ENCODE results near the gene SLC35B3. TPM values are rescaled to one million over a fixed set of nuclear protein-coding genes. Genes with fewer than 3 reads are reported as not detected.
A peak's percentile ranks its signal among the peaks of the same experiment; 100 is the strongest.
"Not testable (repeated sequence)": the region's sequence is repeated elsewhere in the genome, so short reads cannot be mapped to it uniquely, and the experiment has no call there.

SLC35B3 gene
- total RNA-seq, 1 donor from 2014 or later = 13.3 TPM

DNA sequence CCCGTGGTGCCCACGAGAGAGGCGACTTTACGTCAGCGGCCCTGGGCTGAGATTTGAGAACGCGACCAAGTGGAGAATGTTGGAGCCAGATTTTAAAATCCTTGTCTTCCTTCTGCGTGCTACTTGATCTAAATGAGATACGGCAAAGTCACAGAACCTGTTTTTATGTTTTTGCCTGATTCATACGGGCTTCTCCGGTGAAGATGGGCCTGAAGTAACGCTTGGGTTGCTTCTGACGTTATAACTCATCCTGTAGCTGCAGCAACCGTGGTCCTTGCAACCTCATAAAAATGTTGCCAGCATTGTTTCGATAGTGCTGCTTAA is 462 bp upstream of the SLC35B3 start:
- Mint-ChIP-seq H3K9me3 (no peaks in the 10 kb centered on the region), H3K4me3 (peak overlapping the region; percentile 95), H3K27me3 (no peaks in the 10 kb centered on the region), H3K36me3 (ENCODE audit: low read depth) (peaks cover 16% of the 10 kb centered on the region), H3K27ac (peak overlapping the region; percentile 95), H3K4me1 (peaks cover 42% of the 10 kb centered on the region)
- TF ChIP-seq, protein P1, sequence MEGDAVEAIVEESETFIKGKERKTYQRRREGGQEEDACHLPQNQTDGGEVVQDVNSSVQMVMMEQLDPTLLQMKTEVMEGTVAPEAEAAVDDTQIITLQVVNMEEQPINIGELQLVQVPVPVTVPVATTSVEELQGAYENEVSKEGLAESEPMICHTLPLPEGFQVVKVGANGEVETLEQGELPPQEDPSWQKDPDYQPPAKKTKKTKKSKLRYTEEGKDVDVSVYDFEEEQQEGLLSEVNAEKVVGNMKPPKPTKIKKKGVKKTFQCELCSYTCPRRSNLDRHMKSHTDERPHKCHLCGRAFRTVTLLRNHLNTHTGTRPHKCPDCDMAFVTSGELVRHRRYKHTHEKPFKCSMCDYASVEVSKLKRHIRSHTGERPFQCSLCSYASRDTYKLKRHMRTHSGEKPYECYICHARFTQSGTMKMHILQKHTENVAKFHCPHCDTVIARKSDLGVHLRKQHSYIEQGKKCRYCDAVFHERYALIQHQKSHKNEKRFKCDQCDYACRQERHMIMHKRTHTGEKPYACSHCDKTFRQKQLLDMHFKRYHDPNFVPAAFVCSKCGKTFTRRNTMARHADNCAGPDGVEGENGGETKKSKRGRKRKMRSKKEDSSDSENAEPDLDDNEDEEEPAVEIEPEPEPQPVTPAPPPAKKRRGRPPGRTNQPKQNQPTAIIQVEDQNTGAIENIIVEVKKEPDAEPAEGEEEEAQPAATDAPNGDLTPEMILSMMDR (IDR thresholded peaks at IDR 0.05) = no peak
- intact Hi-C loops (cut with micrococcal nuclease) = loop anchor here (1.0 to 10.0 kb wide), 5 partner anchors 239 to 1967 kb away; partner anchors contain the start of genes BLOC1S5, EEF1E1 and SNRNP48
- ATAC-seq (ENCODE audit: low read depth) (peak; percentile 40), DNase-seq (no peak)
- ChIA-PET CTCF (no interaction called here), POLR2A (no interaction called here)

DNA sequence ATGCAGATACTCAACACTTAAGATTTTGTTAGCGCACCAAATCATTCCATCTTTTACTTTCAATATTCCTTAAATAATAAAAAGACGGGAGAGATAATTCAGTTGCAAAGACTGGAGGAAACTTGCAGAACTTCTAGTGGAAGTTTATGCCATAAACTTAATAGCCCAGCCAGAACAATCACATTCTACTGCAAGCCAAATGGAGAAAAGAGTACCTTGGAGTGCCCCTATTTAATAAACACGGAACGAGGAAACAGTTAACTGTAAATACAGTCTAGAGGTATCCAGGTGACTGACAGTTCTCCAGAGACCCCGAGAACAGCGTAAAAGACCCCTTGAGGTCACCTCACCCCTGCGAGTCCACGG is 635 bp downstream of the SLC35B3 start:
- no peaks in the 10 kb centered on the region for H3K27me3 Mint-ChIP-seq
- TF ChIP-seq, protein P1 (IDR thresholded peaks at IDR 0.05) = no peak
- peaks cover 22% of the 10 kb centered on the region for H3K36me3 Mint-ChIP-seq (ENCODE audit: low read depth)
- H3K27ac Mint-ChIP-seq = peak overlapping the region; percentile 95
- H3K9me3 Mint-ChIP-seq = no peaks in the 10 kb centered on the region
- CTCF ChIA-PET = no interaction called here
- H3K4me1 Mint-ChIP-seq = peaks cover 42% of the 10 kb centered on the region
- intact Hi-C loops (cut with micrococcal nuclease) = loop anchor here (1.0 to 10.0 kb wide), 5 partner anchors 240 to 1968 kb away; partner anchors contain the start of genes BLOC1S5, EEF1E1 and SNRNP48
- POLR2A ChIA-PET = no interaction called here
- no peak for ATAC-seq (ENCODE audit: low read depth)
- no peak for DNase-seq
- H3K4me3 Mint-ChIP-seq = peak overlapping the region; percentile 95

DNA sequence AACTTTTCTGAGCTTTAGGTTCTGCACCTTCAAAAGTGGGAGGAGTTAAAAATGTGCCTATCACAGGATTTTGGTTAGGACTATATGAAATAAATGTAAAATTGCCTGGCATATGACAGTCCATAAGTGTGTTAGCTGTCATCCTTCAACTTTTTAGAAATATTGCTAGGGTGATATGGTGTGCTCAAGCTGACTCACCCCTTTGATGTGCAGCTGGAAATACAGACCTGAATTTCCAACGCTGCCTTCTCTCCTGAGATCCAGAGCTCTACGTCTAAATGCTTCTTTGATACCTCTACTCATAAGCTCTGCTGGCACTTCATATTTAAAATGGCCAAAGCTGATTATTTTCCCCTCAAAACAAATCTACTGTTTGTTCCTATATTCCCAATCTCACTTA is 2.7 kb downstream of the SLC35B3 start:
- ATAC-seq (ENCODE audit: low read depth) (no peak), DNase-seq (no peak)
- intact Hi-C loops (cut with micrococcal nuclease) = loop anchor here (10.0 kb wide), 1 partner anchor 242 kb away; no protein-coding TSS in a partner anchor
- ChIA-PET POLR2A (interaction anchor here (1.0 kb wide), 1 partner anchor 368 kb away, joined by 3 read pairs; the partner anchor contains the start of gene BLOC1S5), CTCF (no interaction called here)
- Mint-ChIP-seq H3K27me3 (no peaks in the 10 kb centered on the region), H3K4me3 (peak overlapping the region; percentile 1), H3K4me1 (peaks cover 42% of the 10 kb centered on the region), H3K9me3 (no peaks in the 10 kb centered on the region), H3K36me3 (ENCODE audit: low read depth) (peaks cover 29% of the 10 kb centered on the region), H3K27ac (no peak overlapping the region)
- TF ChIP-seq, protein P1 (IDR thresholded peaks at IDR 0.05) = no peak

DNA sequence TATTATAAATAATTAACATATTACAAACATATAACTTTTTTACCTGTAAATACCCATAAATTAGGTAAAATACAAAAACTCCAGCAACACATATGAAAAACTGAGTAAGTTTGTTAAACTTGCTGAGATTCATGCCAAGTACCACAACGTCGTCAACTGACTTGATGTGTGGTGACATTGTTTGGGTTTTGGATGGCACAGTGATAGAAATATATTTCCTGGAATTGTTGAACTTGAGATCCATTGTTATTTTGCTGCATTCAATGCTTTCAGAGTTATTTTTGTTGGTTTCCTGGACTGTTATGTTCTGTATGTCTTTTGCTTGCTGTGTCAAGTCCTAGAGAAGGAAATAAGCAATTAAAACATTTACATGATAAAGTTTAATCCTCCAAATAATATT is 5.5 kb downstream of the SLC35B3 start:
- ATAC-seq (ENCODE audit: low read depth) (no peak), DNase-seq (no peak)
- Mint-ChIP-seq H3K27me3 (no peaks in the 10 kb centered on the region), H3K36me3 (ENCODE audit: low read depth) (peaks cover 46% of the 10 kb centered on the region), H3K4me3 (no peak overlapping the region), H3K4me1 (peaks cover 26% of the 10 kb centered on the region), H3K27ac (no peak overlapping the region), H3K9me3 (no peaks in the 10 kb centered on the region)
- POLR2A ChIA-PET = no interaction called here
- TF ChIP-seq, protein P1 (IDR thresholded peaks at IDR 0.05) = no peak
- CTCF ChIA-PET = no interaction called here
- intact Hi-C loops (cut with micrococcal nuclease) = loop anchor here (10.0 kb wide), 1 partner anchor 245 kb away; no protein-coding TSS in a partner anchor

DNA sequence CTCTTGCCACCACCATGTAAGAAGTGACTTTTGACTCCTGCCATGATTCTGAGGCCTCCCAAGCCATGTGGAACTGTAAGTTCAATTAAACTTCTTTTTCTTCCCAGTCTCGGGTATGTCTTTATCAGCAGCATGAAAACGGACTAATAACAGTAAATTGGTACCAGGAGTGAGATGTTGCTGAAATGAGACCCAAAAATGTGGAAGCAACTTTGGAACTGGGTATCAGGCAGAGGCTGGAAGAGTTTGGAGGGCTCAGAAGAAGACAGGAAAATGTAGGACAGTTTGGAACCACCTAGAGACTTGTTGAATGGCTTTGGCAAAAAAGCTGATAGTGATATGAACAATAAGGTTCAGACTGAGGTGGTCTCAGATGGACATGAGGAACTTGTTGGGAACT is 8.8 kb downstream of the SLC35B3 start:
- H3K9me3 Mint-ChIP-seq; DNase-seq; H3K4me3 Mint-ChIP-seq; H3K27me3 Mint-ChIP-seq; POLR2A ChIA-PET; intact Hi-C loops (cut with micrococcal nuclease); H3K4me1 Mint-ChIP-seq; H3K27ac Mint-ChIP-seq; ATAC-seq (ENCODE audit: low read depth); CTCF ChIA-PET: not testable (repeated sequence)
- peaks cover 48% of the 10 kb centered on the region for H3K36me3 Mint-ChIP-seq (ENCODE audit: low read depth)

DNA sequence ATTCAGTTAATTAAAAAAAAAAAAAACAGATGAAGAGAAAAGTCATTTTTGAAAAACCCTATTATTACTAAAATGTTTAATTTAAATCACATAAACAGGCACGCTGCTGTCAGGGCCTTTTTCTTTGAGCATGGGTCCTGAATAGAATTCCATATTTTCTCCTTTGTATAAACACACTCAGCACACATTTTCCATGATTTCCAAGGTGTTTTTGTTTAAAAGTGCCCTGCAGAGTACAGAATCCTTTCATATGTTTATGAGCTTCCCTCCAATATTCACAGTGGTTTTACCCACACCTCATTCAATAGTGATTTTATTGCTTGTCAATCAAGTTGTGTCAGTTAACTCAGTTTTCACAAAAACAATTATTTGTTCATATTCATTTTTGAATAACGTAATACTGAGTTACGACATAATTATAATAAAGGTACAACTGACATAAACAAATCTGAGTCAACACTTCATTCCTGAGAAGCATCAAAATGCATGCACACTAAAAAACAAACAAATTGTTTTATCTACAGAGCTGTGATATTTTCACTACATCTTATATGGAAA is 15.2 kb downstream of the SLC35B3 start:
- TF ChIP-seq, protein P1 (IDR thresholded peaks at IDR 0.05) = no peak
- ATAC-seq (ENCODE audit: low read depth) = no peak
- no peak for DNase-seq
- ChIA-PET POLR2A (no interaction called here), CTCF (no interaction called here)
- intact Hi-C loops (cut with micrococcal nuclease) = no loop called here
- Mint-ChIP-seq H3K9me3 (no peaks in the 10 kb centered on the region), H3K4me1 (no peaks in the 10 kb centered on the region), H3K27me3 (no peaks in the 10 kb centered on the region), H3K27ac (no peak overlapping the region), H3K36me3 (ENCODE audit: low read depth) (peaks cover 61% of the 10 kb centered on the region), H3K4me3 (no peak overlapping the region)

Data from activated B cell treated with CpG ODN at 0.5 μM for 24 hours (primary cell).